Suppressor macrophage (primary cell): Measurements from ENCODE around the gene VCL.
"Not testable (repeated sequence)": the region's sequence is repeated elsewhere in the genome, so short reads cannot be mapped to it uniquely, and the experiment has no call there.

ENCODE experiments used
- DNase-seq, 4 experiments: peaks; one replicate each; pipeline ENCODE4 v3.0.0-alpha.2; 2020 to 2022
- total RNA-seq, 17 experiments: gene quantifications; one replicate each; lab custom pipeline; 2026; ENCODE audit warnings: mixed read lengths in 6 of 17, inconsistent platforms in 3 of 17; lab: John Stamatoyannopoulos, UW

Gene VCL
- 36.1 to 250 (median 175) reads per million in 17 experiments for total RNA-seq

DNA sequence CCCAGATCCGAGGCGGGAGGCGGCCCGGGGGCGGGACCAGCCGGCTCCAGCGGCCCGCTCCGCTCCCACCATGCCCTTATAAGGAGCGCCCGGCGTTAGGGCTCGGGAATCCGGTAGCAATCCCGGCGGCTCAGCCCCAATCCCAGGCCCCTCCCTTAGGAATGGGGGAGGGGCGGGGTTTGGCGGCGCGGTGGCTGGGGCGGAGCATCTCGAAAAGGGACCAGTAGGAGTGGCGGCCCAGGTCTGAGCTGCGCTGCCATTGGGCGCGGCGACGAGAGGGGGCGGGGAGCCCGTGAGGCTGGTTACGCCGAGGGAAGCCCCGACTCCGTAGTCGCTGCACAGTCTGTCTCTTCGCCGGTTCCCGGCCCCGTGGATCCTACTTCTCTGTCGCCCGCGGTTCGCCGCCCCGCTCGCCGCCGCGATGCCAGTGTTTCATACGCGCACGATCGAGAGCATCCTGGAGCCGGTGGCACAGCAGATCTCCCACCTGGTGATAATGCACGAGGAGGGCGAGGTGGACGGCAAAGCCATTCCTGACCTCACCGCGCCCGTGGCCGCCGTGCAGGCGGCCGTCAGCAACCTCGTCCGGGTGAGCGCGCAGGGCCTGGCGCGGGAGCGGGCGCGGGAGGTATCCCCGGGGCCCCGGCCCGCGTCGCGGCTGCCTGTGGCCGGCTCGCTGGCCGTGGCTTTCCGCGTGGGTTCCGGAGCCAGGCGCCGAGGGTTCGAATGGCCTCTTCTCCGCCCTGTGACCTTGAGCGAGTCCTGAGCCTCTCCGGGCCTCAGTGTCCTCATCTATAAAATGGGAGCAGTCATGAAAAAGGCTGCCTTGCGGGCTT is at the start of gene VCL:
Gene VCL, plus strand, starts transcription at position 330 of the 836 bp plus-strand sequence. Its CDS starts 92 bp downstream, at position 422.
- peak; percentile 97 to 99 (median 98) for DNase-seq

DNA sequence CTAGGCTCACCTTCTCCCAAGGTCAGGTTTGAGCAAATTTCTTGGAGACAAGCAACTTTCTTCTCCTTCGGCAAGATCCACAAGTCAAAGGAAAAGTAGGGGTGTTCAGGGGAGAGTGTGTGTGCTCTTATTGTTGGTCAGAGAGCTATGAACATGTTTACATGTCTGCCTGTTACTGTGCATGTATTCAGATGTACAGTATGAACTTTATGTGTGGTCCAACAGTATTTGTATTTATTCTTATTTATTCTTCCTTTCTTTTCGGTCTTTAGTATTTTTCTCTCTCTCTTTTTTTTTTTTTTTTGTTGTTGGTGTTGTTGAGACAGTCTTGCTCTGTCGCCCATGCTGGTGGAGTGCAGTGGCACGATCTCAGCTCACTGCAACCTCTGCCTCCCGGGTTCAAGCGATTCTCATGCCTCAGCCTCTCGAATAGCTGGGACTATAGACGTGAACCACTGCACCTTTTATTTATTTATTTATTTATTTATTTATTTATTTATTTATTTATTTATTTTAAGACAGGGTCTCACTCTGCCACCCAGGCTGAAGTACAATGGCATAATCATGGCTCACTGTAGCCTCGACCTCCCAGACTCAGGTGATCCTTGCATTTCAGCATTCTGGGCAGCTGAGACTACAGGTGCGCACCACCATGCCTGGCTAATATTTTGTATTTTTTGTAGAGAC is 48.8 kb upstream of the VCL start:
- DNase-seq = no peak

DNA sequence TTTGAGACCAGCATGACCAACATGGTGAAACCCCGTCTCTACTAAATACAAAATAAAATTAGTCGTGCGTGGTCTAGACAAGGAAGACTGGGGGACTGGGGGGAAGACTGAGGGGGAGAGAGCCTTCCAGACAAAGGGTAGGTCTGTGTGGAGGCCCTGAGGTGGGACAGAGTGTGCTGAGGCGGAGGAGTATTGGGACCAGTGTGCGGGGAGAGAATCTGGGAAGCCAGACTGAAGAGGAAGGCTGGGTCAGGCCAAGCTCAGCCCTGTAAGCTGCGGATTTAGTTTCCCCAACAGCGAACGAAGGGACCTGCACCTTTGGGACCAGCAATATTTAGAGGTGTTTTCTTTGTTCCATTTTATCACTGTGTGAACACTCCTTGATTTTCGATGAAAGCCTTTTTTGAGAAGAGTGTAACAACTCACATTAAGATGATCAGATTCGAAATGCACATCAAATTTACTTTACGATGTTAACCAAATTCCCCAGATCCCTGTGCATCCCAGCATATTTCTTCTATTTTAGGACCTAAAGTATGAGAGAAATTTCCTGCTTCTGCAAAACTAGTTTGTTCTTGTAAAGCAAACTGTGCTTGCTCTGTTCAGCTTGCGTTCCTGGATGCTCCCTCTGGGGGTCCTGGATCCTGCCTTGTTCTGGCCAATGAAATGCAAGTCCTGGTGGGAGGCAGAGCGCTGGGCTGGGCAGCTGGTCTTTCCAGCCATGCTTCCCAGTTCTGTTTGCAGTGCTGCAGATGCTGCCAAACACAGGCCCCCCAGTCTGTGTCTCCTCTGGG is 47.6 kb upstream of the VCL start:
- no peak for DNase-seq

DNA sequence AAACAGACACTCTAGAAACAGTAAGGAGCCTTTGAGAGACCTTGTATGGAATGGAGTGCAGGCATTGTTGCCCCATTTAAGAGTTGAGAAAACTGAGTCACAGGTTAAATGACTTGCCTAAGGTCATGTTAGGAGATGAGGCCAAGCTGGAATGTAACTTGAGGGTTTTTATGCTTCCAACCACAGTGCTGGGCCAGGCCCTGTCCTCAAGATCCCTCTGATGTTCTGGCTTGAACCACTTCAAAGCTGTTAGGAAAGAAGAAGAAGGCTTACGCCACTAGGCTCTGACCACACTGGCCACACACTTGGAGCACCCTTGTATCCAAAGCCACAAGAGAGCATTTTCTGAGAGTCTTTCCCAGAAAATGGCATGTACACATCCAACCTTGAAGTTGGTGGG is 44.3 kb upstream of the VCL start:
- DNase-seq = peak; percentile 70 to 80 (median 76)

DNA sequence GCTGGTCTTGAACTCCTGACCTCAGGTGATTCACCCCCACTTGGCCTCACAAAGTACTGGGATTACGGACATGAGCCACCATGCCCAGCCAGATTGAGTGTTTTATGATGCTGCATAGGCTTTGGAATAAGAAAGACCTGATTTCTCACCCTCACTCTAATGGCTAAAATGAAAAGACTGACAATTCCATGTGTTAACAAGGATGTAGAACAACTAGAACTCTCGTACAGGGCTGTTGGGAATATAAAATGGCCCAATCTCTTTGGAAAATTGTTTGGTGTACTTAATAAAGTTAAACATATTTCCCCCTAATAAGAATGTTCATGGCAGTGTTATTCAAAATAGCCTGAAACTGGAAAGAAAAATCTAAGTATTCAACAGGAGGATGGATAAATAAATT is 43.2 kb upstream of the VCL start:
- DNase-seq = no peak

DNA sequence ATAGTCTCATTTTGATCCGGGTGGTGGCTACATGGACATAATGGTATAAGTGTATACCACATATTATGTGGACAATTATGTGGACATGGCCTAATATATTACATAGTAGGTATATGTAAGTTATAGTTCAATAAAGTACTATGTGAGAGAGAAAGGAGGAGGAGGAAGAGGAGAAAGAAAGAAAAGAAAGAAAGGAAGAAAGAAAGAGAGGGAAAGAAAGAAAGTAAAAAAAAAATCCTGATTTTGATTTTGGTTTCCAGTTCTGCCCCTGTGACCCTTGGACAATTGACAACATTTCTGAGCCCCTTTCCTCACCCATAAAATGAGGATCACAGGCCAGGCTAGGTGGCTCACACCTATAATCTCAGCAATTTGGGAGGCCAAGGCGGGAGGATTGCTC is 42.2 kb upstream of the VCL start:
- DNase-seq = no peak

DNA sequence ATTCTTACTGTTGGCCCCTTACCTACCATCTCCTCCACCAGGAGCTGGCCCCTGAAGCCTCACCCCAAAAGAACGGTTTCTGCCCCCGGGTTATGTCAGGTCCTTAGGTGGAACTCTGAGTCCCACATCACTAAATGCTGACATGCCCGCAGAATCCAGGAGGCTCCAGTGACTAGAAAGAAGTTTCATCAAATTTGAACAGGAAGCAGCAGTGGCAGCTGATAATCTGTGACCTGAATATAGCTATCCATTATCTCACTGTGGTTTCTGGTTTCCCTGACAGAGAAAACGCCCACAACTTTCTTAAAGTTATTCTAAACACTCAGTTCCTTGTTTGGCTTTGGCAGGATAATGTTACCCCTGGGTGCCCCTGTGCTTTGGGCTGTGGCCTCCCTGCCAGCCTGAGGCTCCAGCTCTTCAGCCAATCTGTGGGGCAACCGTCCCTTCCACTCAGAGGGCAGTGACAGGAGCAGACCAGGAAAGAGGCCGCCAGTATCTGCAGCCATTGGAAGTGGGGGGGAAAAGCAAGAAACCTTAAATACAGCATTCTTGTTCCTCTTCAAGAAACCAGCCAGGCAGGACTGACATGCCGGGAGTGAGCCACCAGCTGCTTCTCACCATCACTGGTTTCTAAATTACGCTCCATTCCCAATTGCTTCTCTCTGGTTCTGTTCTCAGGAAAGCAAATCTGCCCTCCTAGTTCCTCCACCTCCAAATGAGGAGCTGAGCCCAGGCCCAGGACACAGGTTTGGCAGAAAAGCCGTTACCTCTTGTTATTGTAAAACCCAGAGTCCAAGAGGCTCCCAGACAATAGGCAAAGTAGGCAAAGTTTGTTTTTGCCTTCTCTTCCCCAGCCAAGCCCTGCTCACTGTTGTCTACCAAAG is 41.2 kb upstream of the VCL start:
- peak; percentile 74 to 92 (median 82) for DNase-seq

DNA sequence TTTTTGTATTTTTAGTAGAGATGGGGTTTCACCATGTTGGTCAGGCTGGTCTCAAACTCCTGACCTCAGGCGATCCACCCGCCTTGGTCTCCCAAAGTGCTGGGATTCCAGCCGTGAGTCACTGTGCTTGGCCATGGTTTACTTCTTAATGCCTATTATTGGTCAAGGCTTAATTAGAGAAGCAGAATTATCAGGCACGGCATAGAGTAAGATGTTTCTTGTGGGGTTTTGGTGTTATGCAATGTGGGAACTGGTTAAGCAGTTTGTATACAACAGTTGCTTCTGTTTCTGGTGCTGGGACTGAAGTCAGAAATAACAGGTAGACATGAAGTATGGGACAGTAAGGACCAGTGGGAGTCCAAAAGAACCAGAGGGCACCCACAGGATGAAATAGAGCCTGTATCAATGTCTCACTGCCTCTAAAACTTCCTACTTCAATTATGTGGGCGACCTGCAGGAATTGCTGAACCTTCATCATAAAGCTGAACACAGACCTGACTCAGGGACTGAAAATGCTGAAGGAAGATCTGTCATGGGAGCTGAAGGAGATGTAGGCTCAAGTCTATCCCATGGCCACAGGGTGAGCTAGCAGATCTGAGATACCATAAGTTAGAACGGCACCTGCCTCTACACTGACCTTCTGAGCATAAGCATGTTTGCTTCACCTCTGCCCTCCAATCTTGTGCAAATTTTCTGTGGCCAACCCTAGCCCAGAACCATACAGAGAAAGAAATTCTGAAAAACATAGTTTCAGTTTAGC is 38.3 kb upstream of the VCL start:
- DNase-seq = peak; percentile 45 to 72 (median 64)

DNA sequence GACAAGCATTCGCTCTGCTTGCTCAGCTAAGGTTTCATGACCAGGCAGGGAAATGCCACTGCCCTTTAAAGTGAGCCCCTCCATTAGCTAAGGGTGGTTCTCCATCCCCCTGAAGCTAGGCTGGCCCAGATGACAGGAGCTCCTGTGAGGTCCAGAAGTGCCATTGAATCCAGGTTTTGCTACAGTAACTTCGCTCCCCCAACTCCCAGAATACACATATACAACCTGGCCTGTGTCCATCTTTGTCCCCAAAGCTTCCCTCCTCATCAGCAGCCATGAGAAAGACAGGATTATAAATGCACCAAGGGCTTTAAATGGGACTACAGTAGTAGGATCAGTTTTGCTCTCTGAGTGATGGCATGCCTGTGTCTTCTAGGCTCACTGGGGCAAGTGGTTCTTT is 35.5 kb upstream of the VCL start:
- no peak for DNase-seq

DNA sequence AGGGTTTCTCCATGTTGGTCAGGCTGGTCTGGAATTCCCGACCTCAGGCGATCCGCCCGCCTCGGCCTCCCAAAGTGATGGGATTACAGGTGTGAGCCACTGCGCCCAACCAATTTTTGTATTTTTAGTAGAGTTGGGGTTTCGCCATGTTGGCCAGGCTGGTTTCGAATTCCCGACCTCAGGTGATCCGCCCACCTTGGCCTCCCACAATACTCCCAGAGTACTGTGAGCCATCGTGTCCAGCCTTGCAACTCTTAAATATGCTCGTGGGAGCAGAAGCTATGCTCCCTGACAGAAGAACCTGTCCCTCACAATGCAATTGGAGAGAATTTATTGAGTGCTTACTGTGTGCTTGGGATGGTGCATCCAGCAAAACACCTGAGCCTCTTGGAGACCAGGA is 34.4 kb upstream of the VCL start:
- not testable (repeated sequence) for DNase-seq

DNA sequence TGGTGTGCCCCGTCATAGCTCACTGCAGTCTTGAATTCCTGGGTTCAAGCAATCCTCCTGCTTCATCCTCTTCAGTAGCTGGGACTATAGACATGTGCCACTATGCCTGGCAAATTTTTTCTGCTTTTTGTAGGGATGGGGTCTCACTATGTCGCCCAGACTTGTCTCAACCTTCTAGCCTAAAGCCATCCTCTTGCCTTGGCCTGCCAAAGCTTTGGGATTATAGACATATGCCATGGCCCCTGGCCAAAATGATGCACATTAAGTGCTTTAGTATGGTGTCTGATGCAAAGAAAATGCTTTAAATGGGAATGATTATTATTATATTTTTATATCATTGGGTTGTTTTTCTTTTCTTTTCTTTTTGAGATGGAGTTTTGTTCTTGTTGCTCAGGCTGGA is 33.2 kb upstream of the VCL start:
- no peak for DNase-seq

DNA sequence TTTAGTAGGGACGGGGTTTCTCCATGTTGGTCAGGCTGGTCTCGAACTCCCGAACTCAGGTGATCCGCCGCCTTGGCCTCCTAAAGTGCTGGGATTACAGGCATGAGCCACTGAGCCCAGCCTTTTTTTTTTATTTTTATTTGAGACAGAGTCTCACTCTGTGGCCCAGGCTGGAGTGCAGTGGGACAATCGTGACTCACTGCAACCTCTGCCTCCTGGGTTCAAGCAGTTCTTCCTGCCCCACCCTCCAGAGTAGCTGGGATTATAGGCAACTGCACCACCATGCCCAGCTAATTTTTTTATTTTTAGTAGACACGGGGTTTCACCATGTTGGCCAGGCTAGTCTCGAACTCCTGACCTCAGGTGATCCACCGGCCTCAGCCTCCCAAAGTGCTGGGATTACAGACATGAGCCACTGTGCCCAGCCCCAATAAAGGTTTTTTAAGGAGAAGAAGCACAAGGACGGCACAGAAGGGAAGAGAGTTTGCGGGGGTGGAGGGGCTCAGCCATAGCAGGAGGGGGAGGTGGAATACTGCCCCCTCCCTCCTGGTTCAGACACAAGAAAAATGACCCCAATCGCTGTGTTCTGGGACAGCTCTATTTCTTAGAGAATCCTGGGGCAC is 32.5 kb upstream of the VCL start:
- DNase-seq = not testable (repeated sequence)

DNA sequence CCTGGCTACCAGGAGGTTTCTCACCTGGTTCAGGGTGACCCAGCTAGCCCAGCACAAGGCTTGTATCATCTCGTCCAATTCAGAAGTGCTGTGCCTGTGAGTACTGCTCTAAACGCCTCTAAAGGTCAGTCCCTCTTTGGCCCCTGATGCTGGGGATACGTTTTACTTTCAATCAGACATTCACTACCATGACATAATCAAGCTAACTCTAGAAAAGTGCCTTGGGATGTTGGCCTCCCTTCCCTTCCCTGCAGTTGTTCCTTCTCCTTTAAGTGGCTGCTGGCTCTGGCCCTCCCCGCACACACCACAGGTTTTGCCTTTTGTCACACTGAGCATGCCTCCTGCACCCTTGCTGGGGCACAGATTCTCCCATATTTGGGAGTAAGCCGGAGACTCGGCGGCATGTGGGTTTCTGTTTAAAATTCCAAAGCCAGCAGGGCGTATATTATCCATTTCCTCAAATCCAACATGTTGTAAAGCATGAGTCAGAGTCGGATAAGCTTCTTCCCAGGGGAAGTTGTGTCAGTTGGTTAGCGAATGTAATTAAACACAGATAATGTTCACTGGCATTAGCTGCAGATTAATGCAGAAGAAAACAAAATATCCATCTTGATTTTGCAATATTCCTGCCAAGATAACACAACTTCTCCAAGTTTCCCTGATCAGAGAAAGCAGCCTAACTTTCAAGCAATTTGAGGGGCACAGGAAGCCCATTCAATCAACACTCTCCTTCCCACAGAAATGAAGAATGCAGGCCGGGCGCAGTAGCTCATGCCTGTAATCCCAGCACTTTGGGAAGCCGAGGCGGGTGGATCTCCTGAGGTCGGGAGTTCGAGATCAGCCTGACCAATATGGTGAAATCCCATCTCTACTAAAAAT is 31.8 kb upstream of the VCL start:
- DNase-seq = peak; percentile 62 to 76 (median 70)

DNA sequence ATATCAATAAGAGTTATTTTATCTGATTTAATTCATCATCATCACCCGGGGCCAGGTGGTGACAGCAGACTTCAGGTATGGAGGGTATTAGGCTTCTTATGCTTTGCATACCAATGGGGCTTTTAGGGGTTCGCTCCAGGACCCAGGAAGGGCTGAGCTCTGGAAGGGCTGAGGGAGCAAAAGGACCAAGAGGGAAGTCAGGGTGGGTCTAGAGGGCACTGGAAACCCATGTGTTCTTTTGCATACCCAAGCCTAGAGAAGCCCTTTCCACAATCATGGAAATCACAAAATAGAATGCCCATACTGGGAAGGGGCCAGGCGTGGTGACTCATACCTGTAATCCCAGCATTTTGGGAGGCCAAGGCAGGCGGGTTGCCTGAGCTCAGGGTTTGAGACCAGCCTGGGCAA is 30.9 kb upstream of the VCL start:
- DNase-seq = no peak

DNA sequence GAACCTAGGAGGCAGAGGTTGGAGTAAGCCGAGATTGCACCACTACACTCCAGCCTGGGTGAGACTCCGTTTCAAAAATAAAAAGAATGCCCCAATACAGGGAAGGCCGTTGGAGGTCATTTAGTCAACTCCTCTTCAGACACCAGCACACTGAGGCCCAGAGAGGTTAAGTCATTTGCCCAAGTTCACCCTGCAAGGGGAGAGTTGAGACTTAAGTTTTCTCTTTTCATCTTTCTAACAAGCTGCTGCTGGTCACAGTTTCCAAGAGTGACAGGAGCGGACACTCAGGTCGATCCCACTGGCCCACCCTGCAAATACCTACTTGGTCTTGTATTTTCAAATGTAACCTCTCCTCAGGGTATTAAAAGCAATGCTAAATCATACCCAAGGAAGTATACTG is 30.4 kb upstream of the VCL start:
- DNase-seq = no peak

DNA sequence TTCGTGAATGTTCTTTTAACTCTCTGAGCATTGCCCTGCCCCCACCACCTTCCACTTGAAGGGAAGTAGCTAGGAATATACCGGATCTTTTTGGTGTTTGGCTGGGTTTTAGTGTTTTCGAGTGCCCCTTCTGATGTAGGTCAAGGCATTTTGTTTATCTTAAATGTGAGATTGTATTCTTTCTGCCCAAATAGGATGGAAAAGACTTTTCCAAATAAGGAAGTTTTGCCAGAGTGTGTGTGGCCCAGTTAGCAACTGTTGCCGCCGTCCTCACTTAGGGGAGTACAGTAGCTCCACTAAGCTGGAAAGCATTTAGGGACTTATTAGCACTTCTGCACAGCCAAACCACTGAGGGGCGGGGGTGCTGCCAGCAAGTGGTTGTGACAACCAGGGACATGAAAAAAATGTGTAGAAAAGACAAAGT is 29.8 kb upstream of the VCL start:
- DNase-seq = peak in 3 of 4 experiments; percentile 13 to 30 (median 18)

DNA sequence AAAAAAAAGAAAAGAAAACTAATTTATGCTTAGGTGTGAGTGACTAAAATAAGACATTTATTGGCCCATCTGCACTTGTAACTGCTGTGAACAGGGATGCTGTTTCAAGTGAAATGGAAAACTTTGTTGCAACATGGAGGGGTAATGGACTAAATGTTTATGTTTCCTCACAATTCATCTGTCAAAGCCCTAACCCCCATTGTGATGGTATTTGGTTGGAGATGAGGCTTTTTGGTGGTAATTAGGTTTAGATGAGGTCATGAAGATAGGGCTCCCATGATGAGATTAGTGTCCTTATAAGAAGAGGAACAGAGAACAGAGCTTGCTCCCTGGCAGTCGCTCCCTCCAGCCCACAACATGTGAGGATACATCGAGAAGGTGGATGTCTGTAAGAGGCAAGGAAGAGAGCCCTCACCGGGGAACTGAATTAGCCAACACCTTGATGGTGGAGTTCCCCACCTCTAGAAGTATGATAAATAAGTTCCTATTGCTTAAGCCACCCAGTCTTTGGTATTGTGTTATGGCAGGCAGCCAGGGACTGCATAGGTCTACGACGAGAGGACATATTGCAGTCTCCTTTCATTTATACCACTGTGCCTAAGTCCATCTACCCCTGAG is 28.6 kb upstream of the VCL start:
- DNase-seq = peak; percentile 48 to 73 (median 70)

DNA sequence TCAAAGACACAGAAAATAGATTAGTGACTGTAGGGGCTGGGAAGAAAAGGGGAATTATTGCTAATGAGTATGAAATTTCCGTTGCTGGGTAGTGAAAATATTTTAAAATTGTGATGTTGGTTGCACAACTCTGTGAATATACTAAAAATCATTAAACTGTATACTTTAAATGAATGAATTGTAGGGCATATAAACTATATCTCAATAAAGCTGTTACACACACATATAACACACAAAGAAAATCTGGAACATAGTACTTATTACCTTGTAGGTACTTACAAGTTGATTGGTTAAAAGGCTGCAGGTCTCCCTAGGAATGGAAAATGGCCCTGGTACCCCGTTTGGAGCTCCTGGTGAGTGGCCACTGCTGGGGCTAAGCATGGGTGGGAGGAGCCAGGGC is 27.1 kb upstream of the VCL start:
- no peak for DNase-seq
